Stomach (tissue), 9 donors: Measurements from ENCODE around the gene MYO9A. TPM values are rescaled to one million over a fixed set of nuclear protein-coding genes. Genes with fewer than 3 reads are reported as not detected.
A peak's percentile ranks its signal among the peaks of the same experiment; 100 is the strongest.

Experiments used
- DNase-seq, 2 donors: peaks; one replicate each; pipeline versions ENCODE4 v3.0.0 to v3.0.0-alpha.2; 2013 to 2019
- H3K27ac ChIP-seq, 5 donors: fragments of 200-600 bp in 4 of 5; sonication (generic) in 4 of 5; one replicate each; pipeline ENCODE4 v1.5.1; 2013 to 2019; ENCODE audit warnings: mild to moderate bottlenecking in 1 of 5, moderate library complexity in 1 of 5
- H3K27me3 ChIP-seq, 3 donors: fragments of 200-600 bp; sonication (generic); one replicate each; pipeline ENCODE4 v1.5.1; 2017 to 2019; ENCODE audit warnings: mixed run types in 1 of 3
- H3K36me3 ChIP-seq, 4 donors: fragments of 200-600 bp; sonication (generic); 1 replicate in 3 of 4; 2 replicates in 1 of 4; pipeline ENCODE4 v1.5.1; 2016 to 2019
- H3K4me1 ChIP-seq, 4 donors: fragments of 200-600 bp; sonication (generic); one replicate each; pipeline ENCODE4 v1.5.1; 2016 to 2019
- H3K4me3 ChIP-seq, 4 donors: fragments of 200-600 bp; sonication (generic) in 3 of 4; one replicate each; pipeline ENCODE4 v1.5.1; 2016 to 2019; ENCODE audit warnings: mild to moderate bottlenecking in 1 of 4
- H3K9me3 ChIP-seq, 4 donors: fragments of 200-600 bp; sonication (generic); one replicate each; pipeline ENCODE4 v1.5.1; 2016 to 2019
- CTCF ChIP-seq, 7 experiments: fragments of 450-650 bp in 4 of 7; fragments of 200-600 bp in 3 of 7; sonication (generic) in 3 of 7; IDR thresholded peaks; one replicate each; pipeline ENCODE4 v1.5.1; 2016 to 2019; ENCODE audit warnings: antibody characterized with exemption in 7 of 7, control low read depth in 2 of 7, mild to moderate bottlenecking in 1 of 7
- EP300 ChIP-seq: sonication (generic); formaldehyde crosslinking; IDR thresholded peaks from one replicate; pipeline ENCODE4 v1.6.1; 2017; ENCODE audit warnings: antibody characterized with exemption
- POLR2A ChIP-seq, 4 donors: fragments of 450-650 bp; IDR thresholded peaks; one replicate each; pipeline ENCODE4 v1.6.1; 2016; ENCODE audit warnings: antibody characterized with exemption in 4 of 4, control low read depth in 2 of 4, mild to moderate bottlenecking in 1 of 4, moderate library complexity in 1 of 4
- POLR2AphosphoS5 ChIP-seq, 3 donors: sonication (generic); formaldehyde crosslinking; IDR thresholded peaks; one replicate each; pipeline ENCODE4 v1.6.1; 2016; ENCODE audit warnings: antibody characterized with exemption in 3 of 3
- WGBS, 5 donors: extraction: QIAGEN DNeasy Blood & Tissue Kit in 3 of 5; methylation state at CpG; one replicate each; pipeline versions ENCODE4 v1.1.5 to v1.1.7; 2013 to 2018; 5-methylcytosine and 5-hydroxymethylcytosine counted together
- intact Hi-C: fragments of 100-400 bp; cut with DNase I; formaldehyde crosslinking; loops from one replicate; pipeline ENCODE4 v1.15.1; 2023; ENCODE audit warnings: low total_unique reads
- polyA plus RNA-seq, 3 donors: library from polyadenylated mRNA; stranded (reverse); fragments of 200-250 nt; gene quantifications; one replicate each; pipeline ENCODE4 v1.2.3, GENCODE V29; 2013
- total RNA-seq, 5 donors: library from RNA; depleted of rRNA; stranded (reverse); fragments of >200 nt; gene quantifications; one replicate each; pipeline versions ENCODE4 v1.1.0 to v1.2.3, GENCODE V29; 2014 to 2016
- donor health status: healthy with polysubstance abuse.
- donor health status: Bipolar disorder and iron deficiency.
- donor health status: healthy.

MYO9A gene
- total and polyA plus RNA-seq, 8 donors: 2.2 to 120 (median 39.0) TPM

GRCh38 chr15:71914092-71914491, 203.9 kb downstream of the MYO9A start:
- TF ChIP-seq CTCF (IDR thresholded peaks at IDR 0.05) (no peak), POLR2AphosphoS5 (IDR thresholded peaks at IDR 0.05) (no peak), EP300 (no peak), POLR2A (IDR thresholded peaks at IDR 0.05) (no peak)
- no peak for DNase-seq
- intact Hi-C loops: no loop called here
- peaks cover 0 to 7% (median 0%) of the 10 kb centered on the region in 4 donors for H3K4me1 ChIP-seq
- 83 to 92% (median 88%) methylated on average over 3 of the region's 3 CpGs for WGBS, 5 donors
- H3K27me3 ChIP-seq: no peaks in the 10 kb centered on the region
- no peak overlapping the region for H3K4me3 ChIP-seq
- no peaks in the 10 kb centered on the region for H3K9me3 ChIP-seq
- no peak overlapping the region for H3K27ac ChIP-seq
- peaks cover 4 to 39% (median 18%) of the 10 kb centered on the region in 4 donors for H3K36me3 ChIP-seq

GRCh38 chr15:71899674-71900073, 218.3 kb downstream of the MYO9A start:
- Histone ChIP-seq H3K4me1 (no peaks in the 10 kb centered on the region), H3K36me3 (peaks cover 14 to 84% (median 75%) of the 10 kb centered on the region in 4 donors), H3K27ac (no peak overlapping the region), H3K4me3 (no peak overlapping the region), H3K9me3 (no peaks in the 10 kb centered on the region), H3K27me3 (no peaks in the 10 kb centered on the region)
- TF ChIP-seq POLR2AphosphoS5 (IDR thresholded peaks at IDR 0.05): no peak
- no peak for TF ChIP-seq EP300
- TF ChIP-seq POLR2A (IDR thresholded peaks at IDR 0.05): no peak
- TF ChIP-seq CTCF (IDR thresholded peaks at IDR 0.05): no peak
- DNase-seq: peak in 1 of 2 donors; percentile 1
- 89 to 95% (median 93%) methylated on average over 5 of the region's 5 CpGs for WGBS, 5 donors
- intact Hi-C loops: no loop called here

GRCh38 chr15:71893691-71894090, 224.3 kb downstream of the MYO9A start:
- 92 to 98% (median 94%) methylated on average over 1 of the region's 1 CpG for WGBS, 5 donors
- TF ChIP-seq POLR2AphosphoS5 (IDR thresholded peaks at IDR 0.05): no peak
- no peak for TF ChIP-seq EP300
- no peak for TF ChIP-seq POLR2A (IDR thresholded peaks at IDR 0.05)
- intact Hi-C loops: no loop called here
- Histone ChIP-seq H3K4me1 (no peaks in the 10 kb centered on the region), H3K36me3 (peaks cover 5 to 48% (median 41%) of the 10 kb centered on the region in 4 donors), H3K9me3 (no peaks in the 10 kb centered on the region), H3K4me3 (no peak overlapping the region), H3K27ac (no peak overlapping the region), H3K27me3 (no peaks in the 10 kb centered on the region)
- no peak for DNase-seq

GRCh38 chr15:71892335-71892734, 225.6 kb downstream of the MYO9A start:
- intact Hi-C loops: no loop called here
- 82 to 92% (median 88%) methylated on average over 3 of the region's 3 CpGs for WGBS, 5 donors
- peaks cover 4 to 39% (median 33%) of the 10 kb centered on the region in 4 donors for H3K36me3 ChIP-seq

More at GRCh38 chr15:71892335-71892734, 225.6 kb downstream of the MYO9A start:
- TF ChIP-seq POLR2A (IDR thresholded peaks at IDR 0.05): no peak
- no peak for TF ChIP-seq CTCF (IDR thresholded peaks at IDR 0.05)
- TF ChIP-seq POLR2AphosphoS5 (IDR thresholded peaks at IDR 0.05): no peak
- no peak for TF ChIP-seq EP300
- no peaks in the 10 kb centered on the region for H3K9me3 ChIP-seq
- H3K27ac ChIP-seq: no peak overlapping the region
- no peak overlapping the region for H3K4me3 ChIP-seq
- no peak for DNase-seq
- no peaks in the 10 kb centered on the region for H3K27me3 ChIP-seq
- H3K4me1 ChIP-seq: no peaks in the 10 kb centered on the region
